Left lung (tissue), 10 donors: ENCODE results near the gene STX5. TPM values are rescaled to one million over a fixed set of nuclear protein-coding genes. Genes with fewer than 3 reads are reported as not detected.
"Not testable (repeated sequence)": the region's sequence is repeated elsewhere in the genome, so short reads cannot be mapped to it uniquely, and the experiment has no call there.

Experiments used
- ATAC-seq: fragments of 200-7000 bp; cut with Tn5 transposase; one replicate; pipeline ENCODE4 v1.9.1; 2020; ENCODE audit warnings: moderate library complexity
- DNase-seq, 4 donors: peaks; one replicate each; pipeline ENCODE4 v3.0.0-alpha.2; 2013 to 2020
- H3K27ac ChIP-seq, 2 donors: fragments of 200-600 bp; sonication (generic) in 1 of 2; one replicate each; pipeline versions ENCODE4 v1.5.0 to v1.8.0; 2020 to 2021
- H3K27me3 ChIP-seq, 2 donors: fragments of 200-600 bp; sonication (generic) in 1 of 2; one replicate each; pipeline versions ENCODE4 v1.5.0 to v1.8.0; 2020 to 2021
- H3K36me3 ChIP-seq, 2 donors: fragments of 200-600 bp; sonication (generic) in 1 of 2; one replicate each; pipeline versions ENCODE4 v1.5.0 to v1.8.0; 2020 to 2021
- H3K4me1 ChIP-seq, 2 donors: fragments of 200-600 bp; one replicate each; pipeline ENCODE4 v1.8.0; 2021
- H3K4me3 ChIP-seq, 2 donors: fragments of 200-600 bp; sonication (generic) in 1 of 2; one replicate each; pipeline versions ENCODE4 v1.5.0 to v1.8.0; 2020 to 2021; ENCODE audit warnings: mild to moderate bottlenecking in 1 of 2
- H3K9me3 ChIP-seq, 2 donors: fragments of 200-600 bp; sonication (generic) in 1 of 2; one replicate each; pipeline versions ENCODE4 v1.5.0 to v1.8.0; 2020 to 2021
- intact Hi-C, 2 donors: fragments of 100-400 bp; cut with DNase I; formaldehyde crosslinking; loops; one replicate each; pipeline versions ENCODE4 v1.11.2 to v1.14.2; 2022
- polyA plus RNA-seq, 6 donors: library from polyadenylated mRNA; unstranded; fragments of 120-200 nt; gene quantifications; one replicate each; pipeline ENCODE4 v1.2.1, GENCODE V29; 2013; ENCODE audit not compliant: insufficient read length in 6 of 6
- total RNA-seq, 2 donors: library from RNA; stranded (reverse); fragmentation: NEBNext Ultra II Directional; extraction: Animal tissue kit (Norgen Biotek cat#: 25700); gene quantifications; one replicate each; pipeline ENCODE4 v1.2.1, GENCODE V29; 2021
- TF ChIP-seq, protein P1 (sequence below), 2 donors: fragments of 200-600 bp; sonication (generic) in 1 of 2; IDR thresholded peaks; one replicate each; pipeline versions ENCODE4 v1.5.0 to v1.8.0; 2021; ENCODE audit warnings: antibody characterized with exemption in 2 of 2
- donor health status: DM: no; HTN: yes; CAD: no.
- donor health status: DM: no; HTN: no; CAD: no.

STX5 gene
- total and polyA plus RNA-seq, 8 donors, result 38.9 to 55.7 (median 50.4) TPM

DNA sequence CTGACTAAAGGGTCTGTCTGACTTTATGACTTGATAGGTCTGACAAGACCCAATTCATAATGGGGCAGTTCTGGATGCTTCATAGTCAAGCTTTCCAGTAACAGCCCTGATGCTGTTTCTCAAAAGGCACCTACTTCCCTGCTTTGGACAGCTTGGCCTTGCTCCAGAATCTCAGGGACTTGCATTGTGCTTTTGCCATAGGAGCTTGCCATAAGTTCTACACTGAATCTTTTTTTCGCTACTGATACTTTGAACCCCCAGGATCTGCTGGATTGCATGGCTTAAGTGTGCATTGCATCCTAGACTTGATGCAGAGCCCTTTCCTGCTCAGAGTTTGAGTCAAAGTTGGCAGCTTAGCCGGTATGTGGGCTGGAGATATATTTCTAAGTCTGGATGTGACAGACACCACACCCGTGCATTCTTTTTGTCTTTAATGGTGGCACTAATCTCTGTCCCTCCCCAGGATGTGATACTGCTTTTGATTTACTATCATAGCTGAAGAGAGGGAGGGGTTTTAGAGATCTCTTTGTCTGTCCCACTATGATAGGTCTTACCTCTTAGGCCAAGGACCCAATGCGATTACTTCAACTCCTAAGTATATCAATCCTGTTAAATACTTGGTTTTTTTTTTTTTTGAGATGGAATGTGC lies 32.0 kb upstream of the STX5 start:
- H3K27me3 ChIP-seq, result no peaks in the 10 kb centered on the region
- ATAC-seq (no peak), DNase-seq (no peak)
- H3K36me3 ChIP-seq, result no peaks in the 10 kb centered on the region
- intact Hi-C loops, result no loop called here
- peaks cover 0 to 7% of the 10 kb centered on the region in 2 donors for H3K4me1 ChIP-seq
- no peak overlapping the region for H3K27ac ChIP-seq
- no peak overlapping the region for H3K4me3 ChIP-seq
- H3K9me3 ChIP-seq, result no peaks in the 10 kb centered on the region
- TF ChIP-seq, protein P1, sequence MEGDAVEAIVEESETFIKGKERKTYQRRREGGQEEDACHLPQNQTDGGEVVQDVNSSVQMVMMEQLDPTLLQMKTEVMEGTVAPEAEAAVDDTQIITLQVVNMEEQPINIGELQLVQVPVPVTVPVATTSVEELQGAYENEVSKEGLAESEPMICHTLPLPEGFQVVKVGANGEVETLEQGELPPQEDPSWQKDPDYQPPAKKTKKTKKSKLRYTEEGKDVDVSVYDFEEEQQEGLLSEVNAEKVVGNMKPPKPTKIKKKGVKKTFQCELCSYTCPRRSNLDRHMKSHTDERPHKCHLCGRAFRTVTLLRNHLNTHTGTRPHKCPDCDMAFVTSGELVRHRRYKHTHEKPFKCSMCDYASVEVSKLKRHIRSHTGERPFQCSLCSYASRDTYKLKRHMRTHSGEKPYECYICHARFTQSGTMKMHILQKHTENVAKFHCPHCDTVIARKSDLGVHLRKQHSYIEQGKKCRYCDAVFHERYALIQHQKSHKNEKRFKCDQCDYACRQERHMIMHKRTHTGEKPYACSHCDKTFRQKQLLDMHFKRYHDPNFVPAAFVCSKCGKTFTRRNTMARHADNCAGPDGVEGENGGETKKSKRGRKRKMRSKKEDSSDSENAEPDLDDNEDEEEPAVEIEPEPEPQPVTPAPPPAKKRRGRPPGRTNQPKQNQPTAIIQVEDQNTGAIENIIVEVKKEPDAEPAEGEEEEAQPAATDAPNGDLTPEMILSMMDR (IDR thresholded peaks at IDR 0.05), result no peak

DNA sequence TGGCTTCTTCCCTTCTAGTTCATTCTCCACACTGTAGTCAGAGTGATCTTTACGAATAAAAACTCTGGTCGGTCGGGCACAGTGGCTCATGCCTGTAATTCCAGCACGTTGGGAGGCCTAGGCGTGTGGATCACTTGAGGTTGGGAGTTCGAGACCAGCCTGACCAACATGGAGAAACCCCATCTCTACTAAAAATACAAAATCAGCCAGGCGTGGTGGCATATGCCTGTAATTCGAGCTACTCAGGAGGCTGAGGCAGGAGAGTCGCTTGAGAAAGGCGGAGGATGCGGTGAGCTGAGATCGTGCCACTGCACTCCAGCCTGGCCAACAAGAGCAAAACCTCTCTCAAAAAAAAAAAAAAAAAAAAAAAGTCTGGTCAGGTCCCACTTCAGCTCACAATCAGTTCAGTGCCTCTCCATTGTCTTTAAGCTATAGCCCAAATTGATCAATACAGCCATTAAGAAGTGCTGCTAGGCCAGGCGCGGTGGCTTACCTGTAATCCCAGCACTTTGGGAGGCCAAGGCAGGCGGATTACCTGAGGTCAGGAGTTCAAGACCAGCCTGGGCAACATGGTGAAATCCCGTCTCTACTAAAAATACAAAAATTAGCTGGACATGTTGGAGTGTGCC lies 29.8 kb upstream of the STX5 start:
- H3K36me3 ChIP-seq, H3K4me3 ChIP-seq, H3K27ac ChIP-seq, DNase-seq, intact Hi-C loops, H3K9me3 ChIP-seq, ATAC-seq, H3K27me3 ChIP-seq: not testable (repeated sequence)
- peaks cover 3 to 24% of the 10 kb centered on the region in 2 donors for H3K4me1 ChIP-seq

DNA sequence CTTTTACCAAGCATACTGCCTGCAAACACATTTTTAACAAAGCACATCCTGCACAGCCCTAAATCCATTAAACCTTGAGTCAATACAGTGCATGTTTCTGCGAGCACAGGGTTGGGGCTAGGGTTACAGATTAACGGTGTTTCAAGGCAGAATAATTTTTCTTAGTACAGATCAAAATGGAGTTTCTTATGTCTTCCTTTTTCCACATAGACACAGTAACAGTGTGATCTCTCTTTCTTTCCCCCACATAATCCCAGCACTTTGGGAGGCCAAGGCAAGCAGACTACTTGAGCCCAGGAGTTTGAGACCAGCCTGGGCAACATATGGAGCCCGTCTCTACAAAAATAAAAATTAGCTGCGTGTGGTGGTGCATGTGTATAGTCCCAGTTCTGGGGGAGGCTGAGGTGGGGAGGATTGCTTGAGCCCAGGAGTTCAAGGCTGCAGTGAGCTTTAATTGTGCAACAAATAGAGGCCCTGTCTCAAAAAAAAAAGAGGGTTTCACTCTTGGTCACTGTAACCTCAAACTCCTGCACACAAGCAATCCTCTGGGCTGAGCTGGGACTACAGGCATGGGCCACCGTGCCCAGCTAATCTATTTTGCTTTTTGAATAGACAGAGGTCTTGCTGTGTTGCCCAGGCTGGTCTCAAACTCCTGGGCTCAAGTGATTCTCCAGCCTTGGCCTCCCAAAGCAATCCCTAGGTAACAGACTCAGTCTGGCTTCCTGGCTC lies 29.1 kb upstream of the STX5 start:
- ATAC-seq, result no peak
- H3K27ac ChIP-seq, result no peak overlapping the region
- TF ChIP-seq, protein P1 (IDR thresholded peaks at IDR 0.05), result no peak

DNA sequence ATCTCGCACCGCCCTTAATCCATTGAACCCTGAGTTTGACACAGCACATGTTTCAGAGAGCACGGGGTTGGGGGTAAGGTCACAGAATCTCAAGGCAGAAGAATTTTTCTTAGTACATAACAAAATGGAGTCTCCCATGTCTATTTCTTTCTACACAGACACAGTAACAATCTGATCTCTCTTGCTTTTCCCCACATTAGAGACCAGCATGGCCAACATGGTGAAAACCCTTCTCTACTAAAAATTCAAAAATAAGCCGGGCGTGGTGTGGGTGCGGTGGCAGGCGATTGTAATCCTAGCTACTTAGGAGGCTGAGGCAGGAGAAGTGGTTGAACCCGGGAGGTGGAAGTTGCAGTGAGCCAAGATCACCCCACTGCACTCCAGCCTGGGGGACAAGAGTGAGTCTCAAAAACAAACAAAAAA lies 27.4 kb upstream of the STX5 start:
- intact Hi-C loops, result loop anchor here in 1 of 2 donors (10.0 kb wide), 1 partner anchor 64 kb away; the partner anchor contains the start of gene TMEM223
- H3K4me3 ChIP-seq, result not testable (repeated sequence)

More for the DNA sequence above, 29.1 kb upstream of the STX5 start:
- Histone ChIP-seq H3K27me3 (no peaks in the 10 kb centered on the region), H3K9me3 (no peaks in the 10 kb centered on the region), H3K4me1 (peaks cover 3 to 31% of the 10 kb centered on the region in 2 donors), H3K36me3 (no peaks in the 10 kb centered on the region), H3K4me3 (no peak overlapping the region)
- DNase-seq, result no peak
- intact Hi-C loops, result no loop called here

DNA sequence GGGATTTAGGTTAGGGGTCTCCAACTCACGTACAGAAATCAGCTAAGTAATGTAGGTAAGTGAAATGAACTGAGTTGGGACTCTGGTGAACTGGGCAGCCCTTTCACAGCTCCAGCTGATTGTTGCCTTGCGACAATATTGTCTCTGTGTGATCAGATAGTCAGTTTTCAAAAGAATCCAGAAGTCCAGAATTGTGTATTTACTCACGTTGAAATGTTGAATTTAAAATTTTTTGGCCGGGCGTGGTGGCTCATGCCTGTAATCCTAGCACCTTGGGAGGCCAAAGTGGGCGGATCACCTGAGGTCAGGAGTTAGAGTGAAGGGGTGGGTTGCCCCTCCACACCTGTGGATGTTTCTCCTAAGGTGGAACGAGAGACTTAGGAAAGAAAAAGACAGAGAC lies 26.4 kb upstream of the STX5 start:
- TF ChIP-seq, protein P1 (IDR thresholded peaks at IDR 0.05), result no peak
- H3K36me3 ChIP-seq, result peaks cover 0 to 17% of the 10 kb centered on the region in 2 donors
- no peak for ATAC-seq
- intact Hi-C loops, result loop anchor here in 1 of 2 donors (10.0 kb wide), 1 partner anchor 63 kb away; the partner anchor contains the start of gene TMEM223
- H3K9me3 ChIP-seq, result no peaks in the 10 kb centered on the region
- peaks cover 17 to 49% of the 10 kb centered on the region in 2 donors for H3K4me1 ChIP-seq
- H3K4me3 ChIP-seq, result no peak overlapping the region
- H3K27me3 ChIP-seq, result no peaks in the 10 kb centered on the region
- no peak for DNase-seq
- no peak overlapping the region for H3K27ac ChIP-seq

More for the DNA sequence above, 27.4 kb upstream of the STX5 start:
- H3K9me3 ChIP-seq, ATAC-seq, DNase-seq, H3K27ac ChIP-seq, H3K36me3 ChIP-seq, H3K27me3 ChIP-seq: not testable (repeated sequence)
- H3K4me1 ChIP-seq, result peaks cover 9 to 38% of the 10 kb centered on the region in 2 donors

DNA sequence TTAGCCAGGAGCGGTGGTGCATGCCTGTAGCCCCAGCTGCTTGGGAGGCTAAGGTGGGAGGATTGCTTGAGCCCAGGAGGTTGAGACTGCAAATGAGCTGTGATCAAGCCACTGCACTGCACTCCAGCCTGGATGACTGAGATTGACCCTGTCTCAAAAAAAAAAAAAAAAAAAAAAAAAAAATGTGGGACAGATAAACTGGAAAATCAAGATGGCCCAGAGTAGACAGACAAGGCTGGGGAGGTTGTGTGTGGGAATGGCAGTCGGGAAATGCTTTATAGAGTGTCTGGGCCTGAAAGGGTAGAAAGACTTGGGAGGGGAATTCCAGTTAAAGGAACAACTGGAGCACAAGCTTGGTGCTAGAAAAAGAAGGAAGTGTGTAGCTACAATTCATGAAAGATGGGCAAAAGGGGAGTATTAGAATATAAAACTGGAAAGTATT lies 25.7 kb upstream of the STX5 start:
- intact Hi-C loops, result loop anchor here in 1 of 2 donors (10.0 kb wide), 1 partner anchor 63 kb away; the partner anchor contains the start of gene TMEM223
- no peaks in the 10 kb centered on the region for H3K9me3 ChIP-seq
- no peaks in the 10 kb centered on the region for H3K27me3 ChIP-seq
- TF ChIP-seq, protein P1 (IDR thresholded peaks at IDR 0.05), result no peak
- H3K4me1 ChIP-seq, result peaks cover 17 to 49% of the 10 kb centered on the region in 2 donors
- H3K36me3 ChIP-seq, result peaks cover 0 to 23% of the 10 kb centered on the region in 2 donors
- DNase-seq, result no peak
- no peak for ATAC-seq
- H3K4me3 ChIP-seq, result peak overlapping the region in 1 of 2 donors; percentile 81
- H3K27ac ChIP-seq, result no peak overlapping the region
